HCT116 (cell line): ENCODE data around the gene SLC13A3.
"Not testable (repeated sequence)": the region's sequence is repeated elsewhere in the genome, so short reads cannot be mapped to it uniquely, and the experiment has no call there.

Experiments
- CTCF ChIP-seq, 3 experiments: fragments of 200-600 bp in 1 of 3; sonication (generic) in 1 of 3; IDR thresholded peaks in 2 of 3; conservative IDR thresholded peaks in 1 of 3; 2 replicates each; pipeline ENCODE4 v1.5.1; 2012 to 2017; ENCODE audit warnings: low read depth in 2 of 3, low read length in 2 of 3, antibody characterized with exemption in 1 of 3, borderline replicate concordance in 1 of 3, control low read depth in 1 of 3, mild to moderate bottlenecking in 1 of 3, mixed read lengths in 1 of 3, mixed run types in 1 of 3, moderate library complexity in 1 of 3; ENCODE audit not compliant: insufficient read depth in 1 of 3
- EGR1 ChIP-seq: IDR thresholded peaks from 2 replicates; pipeline ENCODE4 v1.6.1; 2012; ENCODE audit warnings: low read depth
- EZH2 ChIP-seq: fragments of 200-600 bp; sonication (generic); IDR thresholded peaks from 2 replicates; pipeline ENCODE4 v1.6.1; 2017; ENCODE audit warnings: antibody characterized with exemption, mixed run types
- EZH2phosphoT487 ChIP-seq: fragments of 200-600 bp; IDR thresholded peaks from 2 replicates; pipeline ENCODE4 v1.6.1; 2018; ENCODE audit warnings: antibody characterized with exemption, borderline replicate concordance
- REST ChIP-seq: IDR thresholded peaks from 2 replicates; pipeline ENCODE4 v1.6.1; 2012; ENCODE audit warnings: low read depth

- not testable (repeated sequence) for TF ChIP-seq CTCF (IDR thresholded peaks at IDR 0.05 in 2 of 3, conservative IDR thresholded peaks at IDR 0.05 in 1 of 3; ENCODE audit: borderline replicate concordance in 1 of 3, insufficient read depth in 1 of 3, low read depth in 2 of 3, low read length in 2 of 3); EGR1; EZH2phosphoT487; EZH2; REST
These were observed 25.5 kb upstream of the SLC13A3 start for GRCh38 chr20:46676649-46677316.
